Measurements from ENCODE around the gene ZNF618.

ZNF618 gene

GRCh38 chr9:113886466-113886865, 10.4 kb downstream of the ZNF618 start:
- Histone ChIP-seq H3K9me3 (ENCODE audit: control insufficient read depth, insufficient read depth, low read length) (no peaks in the 10 kb centered on the region), H4K20me1 (ENCODE audit: control insufficient read depth, insufficient read depth, low read depth, low read length) (no peaks in the 10 kb centered on the region), H3K4me1 (ENCODE audit: control insufficient read depth, low read length) (no peaks in the 10 kb centered on the region), H3K27ac (ENCODE audit: low read depth, low read length) (no peak overlapping the region), H3K4me2 (ENCODE audit: low read length) (no peak overlapping the region), H3K9me2 (replicated peaks; ENCODE audit: control insufficient read depth, low read length) (no peaks in the 10 kb centered on the region), H3K79me2 (ENCODE audit: control insufficient read depth, low read length) (no peaks in the 10 kb centered on the region), H3F3A (ENCODE audit: control insufficient read depth, insufficient read depth) (no peaks in the 10 kb centered on the region), H3K27me3 (ENCODE audit: control insufficient read depth, low read length) (peaks cover 7% of the 10 kb centered on the region), H3K36me3 (ENCODE audit: control insufficient read depth, low read length) (no peaks in the 10 kb centered on the region), H3K4me3 (ENCODE audit: low read length) (no peak overlapping the region)
- no peak for TF ChIP-seq EZH2phosphoT487 (IDR thresholded peaks at IDR 0.05; ENCODE audit: borderline replicate concordance, low read length)
- no peak for TF ChIP-seq CTCF (IDR thresholded peaks at IDR 0.05; ENCODE audit: low read depth, low read length, poor library complexity, severe bottlenecking)

GRCh38 chr9:113886933-113887332, 10.8 kb downstream of the ZNF618 start:
- Histone ChIP-seq H3K79me2 (ENCODE audit: control insufficient read depth, low read length) (no peaks in the 10 kb centered on the region), H3K4me1 (ENCODE audit: control insufficient read depth, low read length) (no peaks in the 10 kb centered on the region), H3K27me3 (ENCODE audit: control insufficient read depth, low read length) (peaks cover 3% of the 10 kb centered on the region; the same call in 1 of the 2 replicates), H3F3A (ENCODE audit: control insufficient read depth, insufficient read depth) (no peaks in the 10 kb centered on the region), H3K9me2 (replicated peaks; ENCODE audit: control insufficient read depth, low read length) (no peaks in the 10 kb centered on the region), H3K9me3 (ENCODE audit: control insufficient read depth, insufficient read depth, low read length) (no peaks in the 10 kb centered on the region), H3K36me3 (ENCODE audit: control insufficient read depth, low read length) (no peaks in the 10 kb centered on the region), H3K4me2 (ENCODE audit: low read length) (no peak overlapping the region), H3K27ac (ENCODE audit: low read depth, low read length) (no peak overlapping the region), H4K20me1 (ENCODE audit: control insufficient read depth, insufficient read depth, low read depth, low read length) (no peaks in the 10 kb centered on the region), H3K4me3 (ENCODE audit: low read length) (no peak overlapping the region)
- TF ChIP-seq EZH2phosphoT487 (IDR thresholded peaks at IDR 0.05; ENCODE audit: borderline replicate concordance, low read length) (no peak), CTCF (IDR thresholded peaks at IDR 0.05; ENCODE audit: low read depth, low read length, poor library complexity, severe bottlenecking) (no peak)

- TF ChIP-seq CTCF (IDR thresholded peaks at IDR 0.05; ENCODE audit: low read depth, low read length, poor library complexity, severe bottlenecking) (no peak), EZH2phosphoT487 (IDR thresholded peaks at IDR 0.05; ENCODE audit: borderline replicate concordance, low read length) (no peak)
- no peaks in the 10 kb centered on the region for H3K79me2 ChIP-seq (ENCODE audit: control insufficient read depth, low read length)
- no peaks in the 10 kb centered on the region for H3K36me3 ChIP-seq (ENCODE audit: control insufficient read depth, low read length)
- H3K9me3 ChIP-seq (ENCODE audit: control insufficient read depth, insufficient read depth, low read length), result no peaks in the 10 kb centered on the region
- H3K4me2 ChIP-seq (ENCODE audit: low read length), result no peak overlapping the region
- no peaks in the 10 kb centered on the region for H3K4me1 ChIP-seq (ENCODE audit: control insufficient read depth, low read length)
- no peak overlapping the region for H3K27ac ChIP-seq (ENCODE audit: low read depth, low read length)
- H3F3A ChIP-seq (ENCODE audit: control insufficient read depth, insufficient read depth), result no peaks in the 10 kb centered on the region
- H3K4me3 ChIP-seq (ENCODE audit: low read length), result no peak overlapping the region
- peaks cover 3% of the 10 kb centered on the region; the same call in 1 of the 2 replicates for H3K27me3 ChIP-seq (ENCODE audit: control insufficient read depth, low read length)
- H4K20me1 ChIP-seq (ENCODE audit: control insufficient read depth, insufficient read depth, low read depth, low read length), result no peaks in the 10 kb centered on the region
- no peaks in the 10 kb centered on the region for H3K9me2 ChIP-seq (replicated peaks; ENCODE audit: control insufficient read depth, low read length)
These were observed 11.3 kb downstream of the ZNF618 start for GRCh38 chr9:113887436-113887835.
